ENCODE data around the gene GALNT6.
"Not testable (repeated sequence)": the region's sequence is repeated elsewhere in the genome, so short reads cannot be mapped to it uniquely, and the experiment has no call there.

GALNT6 gene

GRCh38 chr12:51321882-51322281, 69.3 kb downstream of the GALNT6 start:
- DNase-seq (ENCODE audit: low spot score), result no peak

GRCh38 chr12:51320695-51321320, 70.4 kb downstream of the GALNT6 start:
- DNase-seq (ENCODE audit: low spot score), result peak; percentile 52

- DNase-seq (ENCODE audit: low spot score), result no peak
These were observed 70.9 kb downstream of the GALNT6 start for GRCh38 chr12:51320311-51320694.

GRCh38 chr12:51318846-51319599, 72.2 kb downstream of the GALNT6 start:
- no peak for DNase-seq (ENCODE audit: low spot score)

GRCh38 chr12:51318057-51318806, 73.0 kb downstream of the GALNT6 start:
- not testable (repeated sequence) for DNase-seq (ENCODE audit: low spot score)

- DNase-seq (ENCODE audit: low spot score), result no peak
These were observed 79.8 kb downstream of the GALNT6 start for GRCh38 chr12:51311389-51311788.

- peak; percentile 92 for DNase-seq (ENCODE audit: low spot score)
These were observed 83.3 kb downstream of the GALNT6 start for GRCh38 chr12:51307655-51308593.

GRCh38 chr12:51306507-51306906, 84.7 kb downstream of the GALNT6 start:
- no peak for DNase-seq (ENCODE audit: low spot score)
